ENCODE data around the gene FRY. TPM values are rescaled to one million over a fixed set of nuclear protein-coding genes. Genes with fewer than 3 reads are reported as not detected.

Gene FRY
- total and polyA plus RNA-seq, 4 donors, result 6.2 to 31.2 (median 12.7) TPM

DNA sequence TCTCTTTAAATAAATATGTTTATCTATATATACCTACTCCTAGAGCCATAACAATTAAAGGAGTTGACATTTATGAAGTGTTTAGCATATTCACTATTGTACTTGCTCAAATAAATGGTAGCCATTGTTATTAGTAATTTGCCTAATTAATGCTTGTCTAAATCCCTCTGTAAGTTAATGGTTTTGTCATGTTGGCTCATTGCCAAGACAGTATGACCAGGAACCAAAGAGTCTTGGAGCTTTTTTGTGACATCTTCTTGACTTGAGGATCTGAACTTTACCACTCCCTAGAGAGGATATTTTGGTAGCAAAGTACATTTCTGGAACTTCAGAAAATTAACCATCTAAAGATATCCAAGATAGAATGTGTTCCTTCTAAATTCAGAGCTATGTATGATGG lies 15.5 kb downstream of the FRY start:
- no peak overlapping the region for H3K4me3 ChIP-seq (ENCODE audit: low read depth in 1 of 3, low read length in 3 of 3)
- H3K27ac ChIP-seq (ENCODE audit: low read depth in 1 of 2, low read length in 2 of 2), result no peak overlapping the region
- TF ChIP-seq, protein P1, sequence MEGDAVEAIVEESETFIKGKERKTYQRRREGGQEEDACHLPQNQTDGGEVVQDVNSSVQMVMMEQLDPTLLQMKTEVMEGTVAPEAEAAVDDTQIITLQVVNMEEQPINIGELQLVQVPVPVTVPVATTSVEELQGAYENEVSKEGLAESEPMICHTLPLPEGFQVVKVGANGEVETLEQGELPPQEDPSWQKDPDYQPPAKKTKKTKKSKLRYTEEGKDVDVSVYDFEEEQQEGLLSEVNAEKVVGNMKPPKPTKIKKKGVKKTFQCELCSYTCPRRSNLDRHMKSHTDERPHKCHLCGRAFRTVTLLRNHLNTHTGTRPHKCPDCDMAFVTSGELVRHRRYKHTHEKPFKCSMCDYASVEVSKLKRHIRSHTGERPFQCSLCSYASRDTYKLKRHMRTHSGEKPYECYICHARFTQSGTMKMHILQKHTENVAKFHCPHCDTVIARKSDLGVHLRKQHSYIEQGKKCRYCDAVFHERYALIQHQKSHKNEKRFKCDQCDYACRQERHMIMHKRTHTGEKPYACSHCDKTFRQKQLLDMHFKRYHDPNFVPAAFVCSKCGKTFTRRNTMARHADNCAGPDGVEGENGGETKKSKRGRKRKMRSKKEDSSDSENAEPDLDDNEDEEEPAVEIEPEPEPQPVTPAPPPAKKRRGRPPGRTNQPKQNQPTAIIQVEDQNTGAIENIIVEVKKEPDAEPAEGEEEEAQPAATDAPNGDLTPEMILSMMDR (IDR thresholded peaks at IDR 0.05; ENCODE audit: low read depth, low read length, missing input control), result no peak
- TF ChIP-seq HNF4A (conservative IDR thresholded peaks at IDR 0.05), result no peak
- TF ChIP-seq YY1 (IDR thresholded peaks at IDR 0.05), result no peak
- TF ChIP-seq HNF4G (IDR thresholded peaks at IDR 0.05), result no peak
- no peak for TF ChIP-seq SP1 (IDR thresholded peaks at IDR 0.05)
- TF ChIP-seq, protein P2, sequence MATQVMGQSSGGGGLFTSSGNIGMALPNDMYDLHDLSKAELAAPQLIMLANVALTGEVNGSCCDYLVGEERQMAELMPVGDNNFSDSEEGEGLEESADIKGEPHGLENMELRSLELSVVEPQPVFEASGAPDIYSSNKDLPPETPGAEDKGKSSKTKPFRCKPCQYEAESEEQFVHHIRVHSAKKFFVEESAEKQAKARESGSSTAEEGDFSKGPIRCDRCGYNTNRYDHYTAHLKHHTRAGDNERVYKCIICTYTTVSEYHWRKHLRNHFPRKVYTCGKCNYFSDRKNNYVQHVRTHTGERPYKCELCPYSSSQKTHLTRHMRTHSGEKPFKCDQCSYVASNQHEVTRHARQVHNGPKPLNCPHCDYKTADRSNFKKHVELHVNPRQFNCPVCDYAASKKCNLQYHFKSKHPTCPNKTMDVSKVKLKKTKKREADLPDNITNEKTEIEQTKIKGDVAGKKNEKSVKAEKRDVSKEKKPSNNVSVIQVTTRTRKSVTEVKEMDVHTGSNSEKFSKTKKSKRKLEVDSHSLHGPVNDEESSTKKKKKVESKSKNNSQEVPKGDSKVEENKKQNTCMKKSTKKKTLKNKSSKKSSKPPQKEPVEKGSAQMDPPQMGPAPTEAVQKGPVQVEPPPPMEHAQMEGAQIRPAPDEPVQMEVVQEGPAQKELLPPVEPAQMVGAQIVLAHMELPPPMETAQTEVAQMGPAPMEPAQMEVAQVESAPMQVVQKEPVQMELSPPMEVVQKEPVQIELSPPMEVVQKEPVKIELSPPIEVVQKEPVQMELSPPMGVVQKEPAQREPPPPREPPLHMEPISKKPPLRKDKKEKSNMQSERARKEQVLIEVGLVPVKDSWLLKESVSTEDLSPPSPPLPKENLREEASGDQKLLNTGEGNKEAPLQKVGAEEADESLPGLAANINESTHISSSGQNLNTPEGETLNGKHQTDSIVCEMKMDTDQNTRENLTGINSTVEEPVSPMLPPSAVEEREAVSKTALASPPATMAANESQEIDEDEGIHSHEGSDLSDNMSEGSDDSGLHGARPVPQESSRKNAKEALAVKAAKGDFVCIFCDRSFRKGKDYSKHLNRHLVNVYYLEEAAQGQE (IDR thresholded peaks at IDR 0.05), result no peak
- no peak for TF ChIP-seq FOXA1 (IDR thresholded peaks at IDR 0.05)
- no peak for TF ChIP-seq GABPA (IDR thresholded peaks at IDR 0.05 in 1 of 2, conservative IDR thresholded peaks at IDR 0.05 in 1 of 2)
- no peaks in the 10 kb centered on the region for H3K36me3 ChIP-seq (ENCODE audit: control insufficient read depth in 4 of 4, insufficient read depth in 3 of 4, low read depth in 1 of 4, low read length in 3 of 4)
- no peaks in the 10 kb centered on the region for H3K9me3 ChIP-seq (ENCODE audit: control insufficient read depth in 4 of 4, low read length in 3 of 4)
- H3K9ac ChIP-seq (ENCODE audit: low read depth in 1 of 2, low read length in 2 of 2), result no peak overlapping the region
- no peak for DNase-seq (ENCODE audit: low spot score)
- no peaks in the 10 kb centered on the region for H3K27me3 ChIP-seq (ENCODE audit: control insufficient read depth in 4 of 4, insufficient read depth in 4 of 4, low read length in 3 of 4)
- peaks cover 4 to 22% (median 10%) of the 10 kb centered on the region in 4 donors for H3K4me1 ChIP-seq (ENCODE audit: control insufficient read depth in 4 of 4, insufficient read depth in 4 of 4, low read length in 3 of 4)

DNA sequence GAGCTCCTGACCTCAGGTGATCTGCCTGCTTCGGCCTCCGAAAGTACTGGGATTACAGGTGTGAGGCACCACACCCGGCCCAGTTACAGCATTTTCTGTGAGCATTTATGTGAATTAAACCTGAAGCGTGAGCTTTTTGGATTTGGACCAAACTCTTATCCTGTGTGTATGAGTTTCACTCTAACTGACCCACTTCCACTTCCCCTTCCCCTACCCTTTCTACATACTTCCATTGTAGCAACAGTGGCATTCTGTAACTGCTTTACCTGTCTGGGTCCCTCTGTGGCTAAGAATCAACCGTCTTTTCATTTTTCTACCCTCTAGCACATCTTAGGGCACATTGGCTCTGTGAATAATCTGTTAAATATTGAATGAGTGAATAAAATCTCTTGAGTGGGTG lies 16.2 kb downstream of the FRY start:
- 87% methylated on average over 5 of the region's 5 CpGs for WGBS
- Histone ChIP-seq H3K4me1 (ENCODE audit: control insufficient read depth in 4 of 4, insufficient read depth in 4 of 4, low read length in 3 of 4) (peaks cover 4 to 21% (median 10%) of the 10 kb centered on the region in 4 donors), H3K27ac (ENCODE audit: low read depth in 1 of 2, low read length in 2 of 2) (no peak overlapping the region), H3K9me3 (ENCODE audit: control insufficient read depth in 4 of 4, low read length in 3 of 4) (no peaks in the 10 kb centered on the region), H3K4me3 (ENCODE audit: low read depth in 1 of 3, low read length in 3 of 3) (no peak overlapping the region), H3K27me3 (ENCODE audit: control insufficient read depth in 4 of 4, insufficient read depth in 4 of 4, low read length in 3 of 4) (no peaks in the 10 kb centered on the region), H3K9ac (ENCODE audit: low read depth in 1 of 2, low read length in 2 of 2) (no peak overlapping the region), H3K36me3 (ENCODE audit: control insufficient read depth in 4 of 4, insufficient read depth in 3 of 4, low read depth in 1 of 4, low read length in 3 of 4) (no peaks in the 10 kb centered on the region)
- no peak for DNase-seq (ENCODE audit: low spot score)
- TF ChIP-seq RAD21 (IDR thresholded peaks at IDR 0.05) (no peak), SP1 (IDR thresholded peaks at IDR 0.05) (no peak), YY1 (IDR thresholded peaks at IDR 0.05) (no peak), FOXA1 (IDR thresholded peaks at IDR 0.05) (no peak), RXRA (IDR thresholded peaks at IDR 0.05) (no peak), GABPA (IDR thresholded peaks at IDR 0.05 in 1 of 2, conservative IDR thresholded peaks at IDR 0.05 in 1 of 2) (no peak), TAF1 (conservative IDR thresholded peaks at IDR 0.05) (no peak)
- TF ChIP-seq, protein P3, sequence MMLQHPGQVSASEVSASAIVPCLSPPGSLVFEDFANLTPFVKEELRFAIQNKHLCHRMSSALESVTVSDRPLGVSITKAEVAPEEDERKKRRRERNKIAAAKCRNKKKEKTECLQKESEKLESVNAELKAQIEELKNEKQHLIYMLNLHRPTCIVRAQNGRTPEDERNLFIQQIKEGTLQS (IDR thresholded peaks at IDR 0.05), result no peak
- TF ChIP-seq, protein P1 (IDR thresholded peaks at IDR 0.05; ENCODE audit: low read depth, low read length, missing input control), result no peak
- TF ChIP-seq, protein P4, sequence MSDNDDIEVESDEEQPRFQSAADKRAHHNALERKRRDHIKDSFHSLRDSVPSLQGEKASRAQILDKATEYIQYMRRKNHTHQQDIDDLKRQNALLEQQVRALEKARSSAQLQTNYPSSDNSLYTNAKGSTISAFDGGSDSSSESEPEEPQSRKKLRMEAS (IDR thresholded peaks at IDR 0.05), result no peak
- TF ChIP-seq, protein P5, sequence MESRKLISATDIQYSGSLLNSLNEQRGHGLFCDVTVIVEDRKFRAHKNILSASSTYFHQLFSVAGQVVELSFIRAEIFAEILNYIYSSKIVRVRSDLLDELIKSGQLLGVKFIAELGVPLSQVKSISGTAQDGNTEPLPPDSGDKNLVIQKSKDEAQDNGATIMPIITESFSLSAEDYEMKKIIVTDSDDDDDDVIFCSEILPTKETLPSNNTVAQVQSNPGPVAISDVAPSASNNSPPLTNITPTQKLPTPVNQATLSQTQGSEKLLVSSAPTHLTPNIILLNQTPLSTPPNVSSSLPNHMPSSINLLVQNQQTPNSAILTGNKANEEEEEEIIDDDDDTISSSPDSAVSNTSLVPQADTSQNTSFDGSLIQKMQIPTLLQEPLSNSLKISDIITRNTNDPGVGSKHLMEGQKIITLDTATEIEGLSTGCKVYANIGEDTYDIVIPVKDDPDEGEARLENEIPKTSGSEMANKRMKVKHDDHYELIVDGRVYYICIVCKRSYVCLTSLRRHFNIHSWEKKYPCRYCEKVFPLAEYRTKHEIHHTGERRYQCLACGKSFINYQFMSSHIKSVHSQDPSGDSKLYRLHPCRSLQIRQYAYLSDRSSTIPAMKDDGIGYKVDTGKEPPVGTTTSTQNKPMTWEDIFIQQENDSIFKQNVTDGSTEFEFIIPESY (IDR thresholded peaks at IDR 0.05), result no peak
- TF ChIP-seq, protein P2 (IDR thresholded peaks at IDR 0.05), result no peak
